ENCODE measurements around the gene TTC7B.

Gene TTC7B

GRCh38 chr14:90674716-90675115 lies 141.5 kb downstream of the TTC7B start:
- no peak for DNase-seq (ENCODE audit: low spot score)

GRCh38 chr14:90674043-90674670 lies 142.1 kb downstream of the TTC7B start:
- no peak for DNase-seq (ENCODE audit: low spot score)

DNA sequence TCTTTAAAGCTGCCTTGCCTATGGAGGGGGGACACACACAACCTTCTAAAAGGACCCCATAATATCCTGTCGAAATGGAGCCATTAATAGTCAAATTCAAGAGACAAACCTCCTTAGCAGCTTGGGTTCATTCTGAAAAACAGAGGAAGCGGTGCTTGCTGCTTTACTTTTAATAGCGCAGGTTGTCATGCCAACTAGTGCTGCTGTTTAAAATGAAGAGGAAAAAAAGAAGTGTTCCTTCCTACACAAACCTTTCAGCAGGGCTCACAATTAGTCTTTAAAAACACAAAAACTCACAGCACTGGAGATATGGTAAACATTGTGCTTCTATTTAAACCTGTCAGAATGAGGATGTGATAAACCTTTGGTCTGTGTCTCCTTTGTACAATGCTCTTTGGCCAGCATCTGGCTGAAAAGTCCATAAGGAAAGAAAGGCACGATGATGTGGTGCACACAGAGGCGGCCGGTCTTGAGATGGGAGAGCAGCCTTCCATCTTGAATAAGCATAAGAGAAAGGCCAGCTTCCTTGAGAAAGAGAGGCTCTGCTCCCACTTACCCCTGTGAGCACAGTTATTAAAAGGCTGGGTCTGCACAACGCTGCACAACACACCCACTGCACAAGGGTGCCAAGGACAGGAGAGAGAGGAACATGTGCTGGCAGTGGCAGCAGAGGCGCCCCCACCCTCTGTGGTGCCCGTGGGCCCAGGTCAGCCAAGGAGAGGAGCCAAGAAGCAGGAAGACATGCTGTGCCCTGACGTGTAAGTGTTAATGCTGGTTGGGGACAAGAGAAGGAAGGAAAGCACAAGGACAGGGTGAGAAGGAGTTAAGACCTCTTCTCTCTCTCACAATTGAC lies 144.6 kb downstream of the TTC7B start:
- DNase-seq (ENCODE audit: low spot score), result no peak

- DNase-seq (ENCODE audit: low spot score), result no peak
Observed at GRCh38 chr14:90669731-90670130, 146.5 kb downstream of the TTC7B start.

DNA sequence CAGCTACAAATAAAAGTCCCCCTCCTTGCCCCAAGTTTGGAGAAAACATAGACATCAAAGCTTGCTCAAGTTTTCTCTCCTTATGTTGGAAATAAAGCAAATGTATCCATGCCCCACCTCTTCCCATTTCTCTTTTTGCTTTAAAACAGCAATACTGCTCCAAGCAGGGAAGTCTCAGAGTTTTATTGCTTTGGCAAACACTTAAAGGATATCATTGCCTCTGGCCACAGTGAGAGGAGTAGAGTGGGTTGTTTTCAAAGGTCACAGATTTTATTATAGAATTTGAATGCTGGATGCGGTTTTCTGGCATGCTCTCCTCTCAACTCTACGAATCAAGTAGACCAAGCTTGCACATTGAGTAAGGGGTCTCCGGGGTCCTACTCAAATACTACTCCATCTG lies 149.7 kb downstream of the TTC7B start:
- no peak for DNase-seq (ENCODE audit: low spot score)

DNA sequence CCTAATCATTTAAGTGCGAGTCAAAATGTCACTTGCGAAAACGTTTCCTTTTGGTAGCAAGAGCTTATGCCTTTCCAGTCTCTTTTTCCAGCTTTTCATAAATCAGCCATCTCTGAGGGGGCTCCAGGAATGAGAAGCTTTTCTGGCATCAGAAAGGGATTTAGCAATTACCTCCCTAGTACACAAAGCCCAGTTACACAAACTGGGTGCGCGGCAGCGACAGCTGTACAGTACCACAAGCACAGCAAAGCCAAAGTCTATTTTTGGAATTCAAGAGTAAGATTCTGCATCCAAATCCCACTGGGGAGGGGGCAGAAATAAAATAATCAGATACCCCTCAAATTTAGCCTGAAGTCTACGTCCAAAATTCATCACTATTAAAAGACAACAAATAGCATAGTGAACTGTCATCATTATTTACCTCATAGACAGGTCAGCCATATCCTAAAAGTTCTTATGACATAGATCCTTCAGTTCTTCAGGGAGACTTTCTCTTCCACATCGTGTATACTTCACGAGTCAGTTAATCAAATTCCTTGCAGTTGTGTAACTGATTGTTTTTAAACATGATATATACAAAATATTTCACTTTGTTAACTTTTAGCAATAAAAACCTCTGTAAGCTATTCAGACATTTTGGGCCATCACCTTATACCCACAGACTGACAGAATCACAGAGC lies 150.8 kb downstream of the TTC7B start:
- DNase-seq (ENCODE audit: low spot score), result no peak

- no peak for DNase-seq (ENCODE audit: low spot score)
Observed at GRCh38 chr14:90664911-90665310, 151.3 kb downstream of the TTC7B start.

GRCh38 chr14:90663680-90664079 lies 152.6 kb downstream of the TTC7B start:
- no peak for DNase-seq (ENCODE audit: low spot score)

GRCh38 chr14:90663140-90663539 lies 153.1 kb downstream of the TTC7B start:
- no peak for DNase-seq (ENCODE audit: low spot score)

DNA sequence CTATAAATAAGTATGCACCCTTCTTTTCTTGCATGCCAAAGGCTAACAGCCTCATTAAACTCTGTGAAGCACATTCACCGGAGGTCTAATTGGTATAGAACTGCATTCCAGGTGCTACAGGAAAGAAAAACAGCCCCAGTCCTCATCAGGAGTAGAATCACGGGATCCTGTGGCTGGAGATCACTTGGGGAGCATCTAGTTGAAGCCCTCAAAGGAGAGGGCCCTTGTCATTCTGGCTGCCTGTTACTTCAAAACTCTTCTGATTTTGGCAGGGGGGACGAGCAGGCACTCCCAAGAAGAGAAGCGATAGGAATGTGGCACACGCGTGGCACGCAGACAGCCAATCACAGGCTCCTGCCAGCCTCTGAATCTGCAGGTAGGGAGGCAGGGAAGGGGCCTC lies 154.4 kb downstream of the TTC7B start:
- no peak for DNase-seq (ENCODE audit: low spot score)

GRCh38 chr14:90660865-90661570 lies 155.2 kb downstream of the TTC7B start:
- DNase-seq (ENCODE audit: low spot score), result no peak

DNA sequence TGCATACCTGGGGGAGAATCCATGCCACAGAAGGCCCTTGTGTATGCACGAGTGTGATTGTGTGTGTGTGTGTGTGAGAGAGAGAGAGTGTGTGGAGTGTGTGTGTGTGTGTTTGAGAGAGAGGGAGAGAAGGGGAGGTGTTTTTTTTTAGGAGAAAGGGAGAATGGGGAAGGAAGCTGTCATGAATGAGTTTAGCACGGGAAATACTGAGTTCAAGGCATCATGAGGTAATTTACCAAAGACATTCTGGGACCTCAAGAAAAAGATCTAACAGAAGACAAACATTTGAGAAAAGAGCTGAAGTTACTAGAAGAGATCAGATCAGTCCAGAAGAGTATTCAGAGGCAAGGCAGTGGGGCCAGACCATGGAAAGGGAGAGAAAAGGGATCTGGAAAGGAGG lies 157.1 kb downstream of the TTC7B start:
- no peak for DNase-seq (ENCODE audit: low spot score)

DNA sequence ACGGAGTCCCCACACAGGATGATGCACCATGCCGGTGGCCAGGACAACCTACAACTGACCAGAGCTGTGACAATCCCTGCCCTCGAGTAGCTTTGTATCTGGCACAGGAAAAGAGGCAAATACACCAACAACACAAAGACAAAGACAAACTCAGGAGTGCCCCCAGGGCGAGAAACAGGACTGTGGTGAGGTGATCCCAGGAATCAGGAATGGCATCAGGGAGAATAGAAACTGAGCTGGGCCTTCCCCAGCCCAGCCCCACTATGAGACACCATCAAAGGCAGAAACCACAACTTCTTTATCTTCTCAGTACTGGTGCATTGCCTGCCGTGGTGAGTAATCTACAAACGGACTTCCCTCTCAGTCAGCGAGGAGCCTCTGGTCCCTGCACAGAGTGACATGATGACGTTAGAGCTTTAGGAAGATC lies 157.7 kb downstream of the TTC7B start:
- DNase-seq (ENCODE audit: low spot score), result peak; percentile 4

GRCh38 chr14:90656973-90657372 lies 159.3 kb downstream of the TTC7B start:
- no peak for DNase-seq (ENCODE audit: low spot score)

- no peak for DNase-seq (ENCODE audit: low spot score)
Observed at GRCh38 chr14:90655829-90656228, 160.4 kb downstream of the TTC7B start.

DNA sequence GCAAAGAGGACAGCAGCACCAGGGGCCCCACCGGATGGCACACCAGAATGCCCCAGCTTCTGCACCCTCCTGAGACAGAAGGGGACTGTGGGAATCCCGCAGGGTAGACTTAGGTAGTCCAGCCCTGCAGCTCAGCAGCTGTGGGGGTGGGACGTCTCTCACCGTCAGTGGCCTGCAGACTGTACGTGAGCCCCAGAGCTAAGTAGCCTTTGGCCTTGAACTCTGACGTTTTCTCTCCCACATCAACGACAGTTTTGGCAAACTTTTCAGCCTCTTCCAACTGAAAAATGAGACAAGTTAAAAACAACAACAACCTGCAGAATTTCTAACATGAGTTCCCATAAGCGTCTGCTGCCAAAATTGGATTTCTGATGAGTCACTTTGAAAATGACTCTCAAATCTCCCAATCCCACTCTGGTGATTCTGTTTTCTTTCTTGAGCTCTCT lies 161.4 kb downstream of the TTC7B start:
- DNase-seq (ENCODE audit: low spot score), result no peak

DNA sequence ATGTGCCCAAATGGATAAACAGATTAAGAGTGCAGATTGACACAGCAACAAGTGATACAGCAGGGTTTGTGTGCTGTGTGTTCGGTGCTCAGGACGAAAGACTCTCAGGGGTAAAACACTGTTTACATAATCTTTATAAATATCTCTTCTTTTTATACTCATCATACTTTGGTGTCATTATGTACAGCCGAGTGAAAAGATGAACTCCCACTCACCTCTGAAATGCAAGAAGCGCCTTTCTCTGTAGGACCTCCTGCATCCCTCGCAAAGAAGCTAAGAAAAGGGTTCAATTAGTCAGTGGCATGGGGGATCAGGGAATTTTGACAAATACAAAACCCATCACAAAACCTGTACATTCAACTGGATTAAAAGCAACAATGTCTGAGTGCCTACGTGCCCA lies 163.6 kb downstream of the TTC7B start:
- DNase-seq (ENCODE audit: low spot score), result no peak

- no peak for DNase-seq (ENCODE audit: low spot score)
Observed at GRCh38 chr14:90651976-90652560, 164.2 kb downstream of the TTC7B start.

DNA sequence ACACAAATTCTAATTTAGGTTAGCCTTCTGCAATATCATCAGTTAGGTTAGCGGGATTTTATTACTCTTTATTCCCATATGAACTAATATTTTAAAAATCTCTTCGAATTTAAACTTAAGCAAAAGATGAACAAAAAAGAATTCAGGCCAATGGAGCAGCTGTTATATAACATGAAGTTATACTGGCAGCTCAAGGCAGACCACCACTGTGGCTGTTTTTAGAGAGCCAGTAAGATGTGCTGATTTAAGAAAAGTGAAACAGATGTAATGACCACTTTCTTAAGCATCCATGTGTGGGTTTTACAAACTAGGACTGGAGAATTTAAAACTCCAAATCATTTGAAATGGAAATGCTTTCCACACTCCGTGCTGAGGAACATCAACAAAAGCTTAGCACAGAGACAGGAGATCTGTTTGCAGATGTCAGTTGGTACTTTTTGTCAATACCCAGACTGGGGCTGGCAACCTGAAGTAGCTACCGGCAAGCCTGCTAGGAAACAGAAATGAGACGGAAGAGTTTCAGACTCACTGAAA lies 164.9 kb downstream of the TTC7B start:
- DNase-seq (ENCODE audit: low spot score), result no peak

- no peak for DNase-seq (ENCODE audit: low spot score)
Observed at GRCh38 chr14:90649557-90650135, 166.6 kb downstream of the TTC7B start.

DNA sequence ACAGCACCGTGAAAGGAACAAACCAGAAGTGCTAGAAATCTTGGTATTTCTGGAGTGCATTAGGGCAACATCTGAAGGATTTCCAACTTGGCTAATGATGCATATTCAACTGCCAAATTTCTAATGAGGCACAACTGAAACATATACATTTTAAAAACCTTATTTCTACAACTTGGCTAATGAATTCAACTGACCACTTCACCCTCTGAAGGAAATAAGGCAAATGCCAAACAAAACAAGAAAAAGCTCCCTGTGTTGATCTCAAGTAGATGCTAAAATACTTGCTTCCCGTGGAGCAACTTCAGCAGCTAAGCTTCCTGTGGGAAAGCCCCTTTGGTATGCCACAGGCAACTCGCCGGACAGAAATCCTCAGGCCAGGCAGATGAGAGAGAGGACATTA lies 167.1 kb downstream of the TTC7B start:
- DNase-seq (ENCODE audit: low spot score), result no peak
